GM23338 (cell line): ENCODE measurements around the gene MAP2K2. TPM values are rescaled to one million over a fixed set of nuclear protein-coding genes. Genes with fewer than 3 reads are reported as not detected.

Experiments
- ATAC-seq: fragments of 200-7000 bp; cut with Tn5 transposase; 3 replicates; pipeline ENCODE4 v1.9.1; 2020
- DNase-seq: peaks from one replicate; pipeline ENCODE4 v3.0.0-alpha.2; 2015; ENCODE audit warnings: low spot score
- H2AFZ ChIP-seq: fragments of 200-600 bp; sonication (generic); 2 replicates; pipeline ENCODE4 v1.8.0; 2016; ENCODE audit warnings: antibody characterized with exemption, mild to moderate bottlenecking, moderate library complexity
- H3F3A ChIP-seq: fragments of 200-600 bp; sonication (generic); replicated peaks from 2 replicates; pipeline ENCODE4 v1.8.0; 2017; ENCODE audit warnings: antibody characterized with exemption, mixed run types, low read depth
- H3K27ac ChIP-seq: fragments of 200-600 bp; sonication (generic); 2 replicates; pipeline ENCODE4 v1.6.1; 2016; ENCODE audit warnings: low read depth
- H3K27me3 ChIP-seq: fragments of 200-600 bp; sonication (generic); 2 replicates; pipeline ENCODE4 v1.8.0; 2016; ENCODE audit warnings: mild to moderate bottlenecking, mixed run types, moderate library complexity; ENCODE audit not compliant: insufficient read depth
- H3K36me3 ChIP-seq: fragments of 200-600 bp; sonication (generic); 2 replicates; pipeline ENCODE4 v1.8.0; 2016; ENCODE audit warnings: mild to moderate bottlenecking; ENCODE audit not compliant: insufficient read depth
- H3K4me1 ChIP-seq: fragments of 200-600 bp; sonication (generic); 2 replicates; pipeline ENCODE4 v1.8.0; 2016; ENCODE audit warnings: mild to moderate bottlenecking, moderate library complexity; ENCODE audit not compliant: insufficient read depth
- H3K4me2 ChIP-seq: fragments of 200-600 bp; sonication (generic); 2 replicates; pipeline ENCODE4 v1.7.1; 2017; ENCODE audit warnings: mixed run types
- H3K4me3 ChIP-seq: fragments of 200-600 bp; sonication (generic); 2 replicates; pipeline ENCODE4 v1.6.1; 2016; ENCODE audit warnings: mixed run types
- H3K79me2 ChIP-seq: fragments of 200-600 bp; sonication (generic); replicated peaks from 2 replicates; pipeline ENCODE4 v1.8.0; 2017; ENCODE audit warnings: mild to moderate bottlenecking; ENCODE audit not compliant: insufficient read depth
- H3K9me2 ChIP-seq: fragments of 200-600 bp; sonication (generic); 2 replicates; pipeline ENCODE4 v1.8.0; 2017; ENCODE audit not compliant: insufficient read depth
- H4K20me1 ChIP-seq: fragments of 200-600 bp; sonication (generic); replicated peaks from 2 replicates; pipeline ENCODE4 v1.8.0; 2017; ENCODE audit warnings: mild to moderate bottlenecking; ENCODE audit not compliant: insufficient read depth
- H3K27ac Mint-ChIP-seq: 2 replicates; pipeline ENCODE4 v1.8.0; 2020; ENCODE audit warnings: inconsistent platforms, mild to moderate bottlenecking, moderate library complexity, mixed read lengths
- H3K27me3 Mint-ChIP-seq: 3 replicates; pipeline ENCODE4 v1.8.0; 2022; ENCODE audit warnings: low read depth, mild to moderate bottlenecking, moderate library complexity, mixed read lengths, inconsistent platforms; ENCODE audit not compliant: insufficient read depth, poor library complexity
- H3K36me3 Mint-ChIP-seq: 3 replicates; pipeline ENCODE4 v1.8.0; 2021; ENCODE audit warnings: low read depth, mild to moderate bottlenecking, inconsistent platforms, moderate library complexity, mixed read lengths
- H3K4me1 Mint-ChIP-seq: 3 replicates; pipeline ENCODE4 v1.8.0; 2020; ENCODE audit warnings: mild to moderate bottlenecking, inconsistent platforms, mixed read lengths
- H3K4me3 Mint-ChIP-seq: 3 replicates; pipeline ENCODE4 v1.8.0; 2021; ENCODE audit warnings: moderate library complexity, mild to moderate bottlenecking, inconsistent platforms, mixed read lengths
- H3K9me3 Mint-ChIP-seq: 3 replicates; pipeline ENCODE4 v1.8.0; 2020; ENCODE audit warnings: moderate library complexity, mild to moderate bottlenecking, inconsistent platforms, mixed read lengths
- CREB1 ChIP-seq: fragments of 250-450 bp; sonication (Bioruptor Pico); IDR thresholded peaks from 2 replicates; pipeline ENCODE4 v1.5.0; 2020; ENCODE audit warnings: low read depth, mild to moderate bottlenecking, moderate library complexity
- CTCF ChIP-seq, 2 experiments: fragments of 200-600 bp in 1 of 2; sonication (generic) in 1 of 2; conservative IDR thresholded peaks; 2 replicates each; pipeline versions ENCODE4 v1.5.1 to v1.6.1; 2016 to 2017; ENCODE audit warnings: antibody characterized with exemption in 2 of 2, low read depth in 2 of 2, mild to moderate bottlenecking in 2 of 2, moderate library complexity in 1 of 2
- ETS1 ChIP-seq: IDR thresholded peaks from 2 replicates; pipeline ENCODE4 v1.6.1; 2016; ENCODE audit warnings: antibody characterized with exemption
- EZH2 ChIP-seq: fragments of 200-600 bp; sonication (generic); IDR thresholded peaks from one replicate; pipeline ENCODE4 v1.8.0; 2017; ENCODE audit warnings: antibody characterized with exemption, mild to moderate bottlenecking, low read depth; ENCODE audit not compliant: unreplicated experiment
- EZH2phosphoT487 ChIP-seq: fragments of 200-600 bp; sonication (generic); IDR thresholded peaks from one replicate; pipeline ENCODE4 v1.8.1; 2018; ENCODE audit warnings: antibody characterized with exemption; ENCODE audit not compliant: unreplicated experiment
- JUNB ChIP-seq: IDR thresholded peaks from one replicate; pipeline ENCODE4 v1.6.1; 2016; ENCODE audit warnings: antibody characterized with exemption; ENCODE audit not compliant: unreplicated experiment
- NANOG ChIP-seq: IDR thresholded peaks from 2 replicates; pipeline ENCODE4 v1.6.1; 2016; ENCODE audit warnings: antibody characterized with exemption, borderline replicate concordance
- POLR2AphosphoS5 ChIP-seq: IDR thresholded peaks from 2 replicates; pipeline ENCODE4 v1.6.1; 2016; ENCODE audit warnings: antibody characterized with exemption, low read depth
- REST ChIP-seq: IDR thresholded peaks from one replicate; pipeline ENCODE4 v1.6.1; 2018; ENCODE audit warnings: antibody characterized with exemption; ENCODE audit not compliant: unreplicated experiment
- STAT1 ChIP-seq: IDR thresholded peaks from one replicate; pipeline ENCODE4 v1.6.1; 2016; ENCODE audit warnings: antibody characterized with exemption; ENCODE audit not compliant: unreplicated experiment
- ZNF114 ChIP-seq: fragments of 250-450 bp; sonication (Bioruptor Pico); IDR thresholded peaks from 2 replicates; pipeline ENCODE4 v1.5.0; 2020; ENCODE audit warnings: mild to moderate bottlenecking, moderate library complexity
- ZNF331 ChIP-seq: fragments of 250-450 bp; sonication (Bioruptor Pico); IDR thresholded peaks from 2 replicates; pipeline ENCODE4 v1.5.0; 2020; ENCODE audit warnings: low read depth, mild to moderate bottlenecking, moderate library complexity
- ZNF462 ChIP-seq: fragments of 250-450 bp; sonication (Bioruptor Pico); IDR thresholded peaks from 2 replicates; pipeline ENCODE4 v1.5.0; 2020; ENCODE audit warnings: mild to moderate bottlenecking, moderate library complexity
- polyA plus RNA-seq: library from polyadenylated mRNA; unstranded; fragments of >200 nt; fragmentation: Nextera tagmentation; extraction: Ambion mirVana; gene quantifications from 2 replicates; pipeline ENCODE4 v1.2.1, GENCODE V29; 2016
- total RNA-seq: library from RNA; depleted of rRNA; stranded (reverse); fragments of >200 nt; shearing (Covaris generic); gene quantifications from 2 replicates; pipeline ENCODE4 v1.2.3, GENCODE V29; 2014

MAP2K2 gene
- total and polyA plus RNA-seq, 2 experiments from 2014 or later = 99.7 to 151 TPM

GRCh38 chr19:4099041-4099764 is 24.7 kb downstream of the MAP2K2 start:
- H3K27ac ChIP-seq = no peak overlapping the region
- H3K4me1 ChIP-seq = no peaks in the 10 kb centered on the region
- no peaks in the 10 kb centered on the region for H3F3A ChIP-seq
- no peaks in the 10 kb centered on the region for H3K9me3 Mint-ChIP-seq
- no peak for TF ChIP-seq STAT1
- no peak for TF ChIP-seq ZNF331 (CRISPR knock-in tag)
- no peak for TF ChIP-seq ETS1
- no peak for TF ChIP-seq REST
- no peak for TF ChIP-seq EZH2phosphoT487
- no peak for TF ChIP-seq EZH2
- TF ChIP-seq JUNB = no peak
- no peak for TF ChIP-seq CTCF (conservative IDR thresholded peaks at IDR 0.05; ENCODE audit: low read depth in 2 of 2)
- TF ChIP-seq NANOG = no peak
- no peak for TF ChIP-seq ZNF462
- TF ChIP-seq CREB1 (CRISPR knock-in tag) = no peak
- no peak for TF ChIP-seq ZNF114
- TF ChIP-seq POLR2AphosphoS5 = no peak
- H3K27ac Mint-ChIP-seq = no peak overlapping the region
- no peaks in the 10 kb centered on the region for H3K79me2 ChIP-seq
- H3K9me2 ChIP-seq = no peaks in the 10 kb centered on the region
- H3K4me1 Mint-ChIP-seq = no peaks in the 10 kb centered on the region
- H3K27me3 Mint-ChIP-seq = peaks cover 3% of the 10 kb centered on the region
- H3K36me3 Mint-ChIP-seq = peaks cover 43% of the 10 kb centered on the region
- ATAC-seq = no peak
- no peak overlapping the region for H3K4me2 ChIP-seq
- H3K27me3 ChIP-seq = no peaks in the 10 kb centered on the region
- no peak for DNase-seq
- no peak overlapping the region for H3K4me3 Mint-ChIP-seq
- 0 out of 2 replicates have a peak, but pooled peaks cover 3% of the 10 kb centered on the region for H3K36me3 ChIP-seq
- no peak overlapping the region for H2AFZ ChIP-seq
- H3K4me3 ChIP-seq = no peak overlapping the region
- H4K20me1 ChIP-seq = no peaks in the 10 kb centered on the region; the same call in 1 of the 2 replicates
